Stimulated activated naive CD4-positive, alpha-beta T cell (primary cell): Measurements from ENCODE around the gene CYTL1.
"Not testable (repeated sequence)": the region's sequence is repeated elsewhere in the genome, so short reads cannot be mapped to it uniquely, and the experiment has no call there.

Source experiments
- DNase-seq, 6 experiments: peaks; one replicate each; lab custom pipeline; 2025; lab: John Stamatoyannopoulos, UW

Gene CYTL1

DNA sequence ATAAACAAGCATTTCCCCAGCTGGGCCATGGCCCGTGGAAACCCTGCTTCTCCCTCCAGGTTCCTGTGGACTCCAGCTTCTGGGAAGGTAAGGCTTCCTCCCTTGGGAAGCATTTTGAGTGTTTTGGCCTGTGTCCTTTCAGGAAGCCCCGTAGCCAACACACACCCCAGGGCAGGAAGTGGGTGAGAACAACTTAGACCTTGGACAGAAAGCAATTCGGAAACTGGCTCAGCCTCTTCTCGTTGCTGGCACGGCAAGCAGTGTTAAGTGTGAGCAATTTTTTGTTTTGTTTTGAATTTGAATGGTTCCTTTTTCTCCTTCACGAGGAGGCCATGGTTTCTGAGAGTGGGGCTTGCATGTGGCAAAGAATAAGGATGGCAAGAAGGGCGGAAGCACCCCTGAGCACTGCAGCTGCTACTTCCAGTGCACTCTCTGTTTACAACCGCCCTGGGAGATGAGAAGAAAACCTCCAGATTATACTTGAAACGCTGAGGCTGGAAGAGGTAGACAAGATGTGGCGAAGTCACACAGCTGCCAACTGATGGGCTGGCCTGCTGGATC is 14.1 kb upstream of the CYTL1 start:
- DNase-seq: no peak

DNA sequence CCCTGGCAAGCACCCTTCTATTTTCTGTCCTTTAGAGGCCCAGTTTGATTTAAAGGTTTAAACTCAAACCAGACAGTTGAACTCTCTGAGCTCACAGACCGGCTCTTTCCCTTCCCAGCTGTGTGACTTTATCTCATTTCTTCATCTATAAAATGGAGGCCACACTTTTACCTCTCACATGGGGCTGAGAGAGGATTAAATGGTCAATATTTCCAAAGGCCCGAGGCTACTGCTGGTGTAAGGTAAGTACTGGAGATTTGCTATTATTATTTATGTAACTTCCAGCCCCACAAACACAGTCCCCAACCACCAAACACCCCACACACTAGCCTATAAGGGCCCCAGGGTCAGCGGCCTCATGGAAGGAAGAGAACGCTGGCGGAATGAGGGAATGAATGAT is 13.6 kb upstream of the CYTL1 start:
- no peak for DNase-seq

GRCh38 chr4:5030927-5031326 is 11.7 kb upstream of the CYTL1 start:
- no peak for DNase-seq

DNA sequence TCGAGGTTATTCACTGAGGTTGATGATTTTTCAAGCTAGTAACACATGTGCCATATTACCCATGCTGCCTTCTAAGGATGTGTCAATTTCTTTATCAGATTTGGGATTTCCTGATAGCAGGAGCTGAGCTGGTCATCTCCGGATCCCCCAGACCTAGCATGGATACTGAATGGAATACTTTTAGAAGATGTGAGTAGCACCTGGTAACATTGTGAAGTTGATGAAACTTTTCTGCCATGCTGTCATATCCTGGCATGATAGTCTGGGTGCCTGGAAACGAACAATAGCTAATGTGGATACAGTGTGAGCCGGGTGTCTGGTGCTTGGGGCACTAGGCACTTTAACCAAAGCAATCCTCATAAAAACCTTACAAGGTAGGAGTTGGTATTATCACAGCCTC is 11.0 kb upstream of the CYTL1 start:
- no peak for DNase-seq

GRCh38 chr4:5029447-5029846 is 10.2 kb upstream of the CYTL1 start:
- DNase-seq: no peak

DNA sequence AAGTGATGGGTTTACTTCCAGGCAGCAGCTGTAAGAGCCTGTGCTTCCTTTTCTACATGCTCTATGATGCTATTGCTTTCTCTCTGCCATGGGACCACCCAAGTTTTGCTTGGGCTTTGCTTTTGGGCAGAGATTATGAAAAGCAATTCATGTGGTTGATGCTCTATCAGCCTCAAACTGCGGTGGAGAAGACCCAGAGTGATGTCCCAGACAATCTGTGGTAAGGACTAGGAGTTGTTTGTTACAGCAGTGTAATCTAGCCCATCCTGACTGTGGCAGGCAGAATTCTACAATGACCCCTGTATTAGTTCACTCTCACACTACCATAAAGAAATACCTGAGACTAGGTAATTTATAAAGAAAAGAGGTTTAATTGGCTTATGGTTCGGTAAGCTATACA is 9.2 kb upstream of the CYTL1 start:
- DNase-seq: no peak

- DNase-seq: no peak
Observed at GRCh38 chr4:5027346-5027745, 8.1 kb upstream of the CYTL1 start.

- DNase-seq: no peak
Observed at GRCh38 chr4:5026371-5026770, 7.1 kb upstream of the CYTL1 start.

DNA sequence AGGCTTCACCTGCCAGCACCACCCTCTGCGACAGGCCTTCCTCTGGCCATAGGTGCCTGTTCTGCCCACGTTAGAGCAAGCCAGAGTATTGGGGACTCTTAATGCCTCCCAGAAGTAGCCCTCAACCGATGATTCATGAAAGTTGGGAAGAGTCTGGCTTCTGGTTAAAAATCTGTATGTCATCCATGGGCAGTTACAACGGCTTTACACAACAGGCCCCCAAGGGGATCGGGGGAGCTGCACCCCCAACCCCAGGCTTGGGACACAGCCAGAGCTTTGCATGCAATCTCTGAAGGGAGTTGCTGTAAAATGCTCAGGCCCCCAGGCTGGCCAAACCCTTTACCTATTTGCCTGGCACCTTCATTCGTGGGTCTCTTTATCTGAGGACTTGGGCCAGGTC is 5.4 kb upstream of the CYTL1 start:
- DNase-seq: no peak

DNA sequence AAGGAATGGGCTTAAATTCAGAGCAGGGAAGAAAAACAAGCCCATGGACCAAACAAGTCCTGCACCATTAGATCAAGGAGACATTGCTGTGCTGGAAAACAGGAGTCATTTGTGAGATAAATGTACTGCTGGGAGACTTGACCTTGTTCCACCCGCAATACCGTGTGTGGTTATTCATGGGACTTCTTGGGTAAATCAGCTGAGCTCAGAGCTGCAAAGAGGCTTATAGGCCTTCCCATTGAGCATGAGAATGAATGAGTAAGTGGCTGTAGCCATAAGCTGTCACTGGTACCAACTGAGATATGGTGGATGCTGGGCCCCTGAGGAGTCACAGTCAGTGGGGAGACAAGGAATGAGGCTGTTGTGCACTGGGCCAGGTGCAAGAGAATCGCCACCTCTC is 2.3 kb upstream of the CYTL1 start:
- no peak for DNase-seq

- no peak for DNase-seq
Observed at GRCh38 chr4:5020341-5020740, 1.1 kb upstream of the CYTL1 start.

DNA sequence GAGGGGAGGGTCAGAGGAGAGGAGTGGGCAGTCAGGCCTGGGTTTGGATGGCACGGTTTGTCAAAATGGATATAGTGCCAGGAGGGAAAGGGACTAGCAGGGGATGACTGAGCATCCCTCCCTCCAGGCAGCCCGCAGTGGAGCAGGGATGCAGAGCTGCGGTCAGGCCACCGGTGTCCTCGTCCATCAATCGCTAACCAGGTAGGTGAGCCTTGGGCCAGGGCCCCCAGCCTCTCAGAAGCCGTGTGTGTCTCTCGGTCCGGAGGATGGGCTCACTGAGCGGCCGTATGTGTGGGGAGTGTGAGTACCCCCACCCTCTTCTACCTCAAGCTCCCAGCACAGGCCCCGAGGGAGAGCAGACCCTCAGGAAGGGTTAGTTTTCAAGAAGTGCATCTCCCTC is 538 bp upstream of the CYTL1 start:
- no peak for DNase-seq

GRCh38 chr4:5018603-5019002 is 655 bp downstream of the CYTL1 start:
- no peak for DNase-seq

DNA sequence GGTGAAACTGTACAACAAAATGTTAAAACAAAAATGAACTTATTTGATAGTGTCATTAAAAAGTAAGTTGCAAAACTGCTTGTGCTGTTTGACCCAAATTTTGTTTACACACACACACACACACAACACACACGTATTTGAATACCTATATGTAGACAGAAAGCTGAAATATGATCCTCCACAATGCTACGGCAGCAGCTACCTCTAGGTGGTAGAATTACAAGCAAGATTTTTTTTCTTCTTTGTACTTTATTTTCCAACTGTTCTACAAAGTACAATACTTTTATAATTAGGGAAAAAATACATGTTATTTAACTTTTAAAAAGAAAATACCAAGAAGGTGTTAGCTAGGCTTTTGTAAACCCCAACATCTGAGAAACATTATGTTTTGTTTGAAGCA is 1.2 kb downstream of the CYTL1 start:
- DNase-seq: no peak

DNA sequence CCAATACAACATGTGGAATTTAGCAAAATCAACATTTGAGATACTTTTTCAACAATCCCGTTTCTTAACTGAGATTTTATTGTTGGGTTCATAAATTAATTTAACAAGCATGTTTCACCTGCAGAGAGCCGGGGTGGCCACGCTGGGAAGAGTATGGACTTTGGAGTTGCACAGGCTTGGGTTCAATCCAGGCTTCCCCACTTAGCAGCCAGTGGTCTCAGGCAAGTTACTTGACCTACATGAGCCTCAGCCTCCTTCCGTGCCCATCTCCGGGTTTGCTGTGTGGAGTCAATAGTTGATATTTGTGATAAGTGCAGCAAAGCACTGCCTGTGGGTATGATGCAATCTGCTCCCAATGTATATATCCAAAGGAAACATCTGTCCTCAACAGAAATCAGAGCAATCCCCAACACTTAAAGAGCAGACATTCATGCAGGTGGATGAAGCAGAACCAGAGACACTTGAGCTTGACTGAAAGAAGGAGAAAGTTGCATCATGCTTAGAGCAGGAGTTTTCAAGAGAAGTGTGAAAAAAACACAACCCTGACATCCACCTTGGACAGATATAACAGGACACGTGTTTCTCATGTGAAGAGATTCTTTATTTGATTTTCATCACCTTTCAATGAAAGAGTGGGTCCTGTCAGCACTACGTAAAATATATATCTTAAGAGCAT is 5.1 kb downstream of the CYTL1 start:
- DNase-seq: no peak

- DNase-seq: no peak
Observed at GRCh38 chr4:5012958-5013357, 6.3 kb downstream of the CYTL1 start.

- DNase-seq: no peak
Observed at GRCh38 chr4:5012244-5012898, 6.9 kb downstream of the CYTL1 start.

- DNase-seq: no peak
Observed at GRCh38 chr4:5010984-5011383, 8.3 kb downstream of the CYTL1 start.

GRCh38 chr4:5009796-5010195 is 9.5 kb downstream of the CYTL1 start:
- no peak for DNase-seq

GRCh38 chr4:5006932-5007331 is 12.3 kb downstream of the CYTL1 start:
- DNase-seq: not testable (repeated sequence)

GRCh38 chr4:5004496-5004895 is 14.8 kb downstream of the CYTL1 start:
- no peak for DNase-seq

DNA sequence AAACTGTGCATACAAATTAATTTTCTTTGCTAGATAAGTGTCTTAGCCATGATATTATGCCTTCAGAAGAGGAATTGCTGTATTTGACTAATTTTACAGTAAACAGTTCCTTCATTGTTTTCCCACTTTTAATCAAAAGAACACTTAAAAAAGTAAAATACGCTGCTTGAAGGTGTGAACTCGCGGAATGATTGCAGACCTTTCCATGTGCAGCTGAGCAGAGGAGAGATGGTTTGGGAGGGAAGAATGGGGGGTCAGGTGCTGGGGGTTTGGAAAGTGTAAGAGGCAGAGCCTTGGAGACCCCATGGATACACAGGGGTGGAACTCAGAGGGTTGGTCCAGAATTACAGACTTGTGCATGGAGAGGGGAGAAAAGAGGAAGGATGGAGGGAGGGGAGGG is 15.3 kb downstream of the CYTL1 start:
- no peak for DNase-seq

- DNase-seq: no peak
Observed at GRCh38 chr4:5003372-5003857, 15.8 kb downstream of the CYTL1 start.

GRCh38 chr4:5001641-5002040 is 17.6 kb downstream of the CYTL1 start:
- not testable (repeated sequence) for DNase-seq
